ENCODE results near the gene GJD2.

GJD2 gene

DNA sequence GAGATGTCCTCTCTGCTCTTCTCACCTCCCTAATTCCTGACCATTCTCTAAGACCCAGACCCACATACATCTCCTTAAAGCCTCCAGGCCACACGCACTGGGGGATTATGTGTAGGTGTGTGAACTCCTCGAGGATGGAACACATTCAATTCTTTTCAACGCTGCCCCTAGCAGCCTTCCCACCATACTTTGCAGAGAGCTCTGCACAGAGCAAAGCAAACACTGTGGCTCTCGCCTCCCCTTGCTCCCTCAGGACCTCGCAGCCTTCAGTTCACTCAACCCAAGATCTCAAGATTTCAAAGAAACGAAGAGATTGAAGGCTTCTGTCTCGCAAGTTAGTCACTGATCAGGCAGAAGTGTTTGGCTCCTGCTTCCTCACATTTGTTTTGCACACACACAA is 34.5 kb upstream of the GJD2 start:
- TF ChIP-seq, protein P1, sequence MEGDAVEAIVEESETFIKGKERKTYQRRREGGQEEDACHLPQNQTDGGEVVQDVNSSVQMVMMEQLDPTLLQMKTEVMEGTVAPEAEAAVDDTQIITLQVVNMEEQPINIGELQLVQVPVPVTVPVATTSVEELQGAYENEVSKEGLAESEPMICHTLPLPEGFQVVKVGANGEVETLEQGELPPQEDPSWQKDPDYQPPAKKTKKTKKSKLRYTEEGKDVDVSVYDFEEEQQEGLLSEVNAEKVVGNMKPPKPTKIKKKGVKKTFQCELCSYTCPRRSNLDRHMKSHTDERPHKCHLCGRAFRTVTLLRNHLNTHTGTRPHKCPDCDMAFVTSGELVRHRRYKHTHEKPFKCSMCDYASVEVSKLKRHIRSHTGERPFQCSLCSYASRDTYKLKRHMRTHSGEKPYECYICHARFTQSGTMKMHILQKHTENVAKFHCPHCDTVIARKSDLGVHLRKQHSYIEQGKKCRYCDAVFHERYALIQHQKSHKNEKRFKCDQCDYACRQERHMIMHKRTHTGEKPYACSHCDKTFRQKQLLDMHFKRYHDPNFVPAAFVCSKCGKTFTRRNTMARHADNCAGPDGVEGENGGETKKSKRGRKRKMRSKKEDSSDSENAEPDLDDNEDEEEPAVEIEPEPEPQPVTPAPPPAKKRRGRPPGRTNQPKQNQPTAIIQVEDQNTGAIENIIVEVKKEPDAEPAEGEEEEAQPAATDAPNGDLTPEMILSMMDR (IDR thresholded peaks at IDR 0.05; ENCODE audit: control insufficient read depth, extremely low read depth, insufficient read depth): no peak
- DNase-seq (ENCODE audit: low read depth): no peak
- H3K4me3 ChIP-seq (ENCODE audit: low read depth, low read length): no peak overlapping the region

DNA sequence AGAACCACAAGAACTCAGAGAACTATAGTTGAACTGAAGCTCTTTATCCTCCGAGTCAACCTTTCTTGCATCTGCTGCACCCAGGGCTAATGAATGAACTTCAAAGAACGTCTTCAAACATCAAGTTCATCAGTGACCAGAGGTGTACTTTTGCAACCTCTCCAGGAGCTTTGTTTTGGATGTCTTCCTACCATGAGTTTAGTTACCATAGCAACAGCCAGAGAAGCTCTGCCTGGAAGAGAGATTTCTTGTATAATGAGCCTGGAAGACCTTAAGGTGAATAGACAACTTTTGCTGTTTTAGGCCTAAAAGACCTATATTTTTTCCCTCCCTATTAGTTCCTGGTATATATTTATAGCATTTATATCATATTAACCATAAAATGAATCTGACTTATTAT is 31.4 kb upstream of the GJD2 start:
- no peak for DNase-seq (ENCODE audit: low read depth)
- H3K4me3 ChIP-seq (ENCODE audit: low read depth, low read length): no peak overlapping the region
- TF ChIP-seq, protein P1 (IDR thresholded peaks at IDR 0.05; ENCODE audit: control insufficient read depth, extremely low read depth, insufficient read depth): no peak

DNA sequence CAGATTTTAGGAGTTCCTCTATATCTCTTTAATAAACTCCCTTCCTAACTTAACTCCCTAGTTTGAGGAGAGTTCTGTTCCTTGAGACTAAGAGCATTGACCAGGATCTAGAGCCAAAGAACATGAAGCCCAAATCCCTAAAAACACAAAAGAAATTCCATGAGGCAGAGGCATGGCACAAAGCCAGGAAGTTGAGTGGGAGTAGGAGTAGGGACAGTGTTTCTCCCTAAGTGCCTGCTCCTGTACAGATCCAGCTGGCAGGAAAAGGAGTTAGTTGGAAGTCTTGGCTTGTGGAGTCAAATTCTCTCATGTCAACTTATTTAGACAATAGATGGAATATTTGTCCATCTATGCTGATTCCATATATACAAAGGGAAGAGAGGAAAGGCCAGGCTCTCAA is 29.2 kb upstream of the GJD2 start:
- H3K4me3 ChIP-seq (ENCODE audit: low read depth, low read length): no peak overlapping the region
- no peak for DNase-seq (ENCODE audit: low read depth)
- TF ChIP-seq, protein P1 (IDR thresholded peaks at IDR 0.05; ENCODE audit: control insufficient read depth, extremely low read depth, insufficient read depth): no peak

DNA sequence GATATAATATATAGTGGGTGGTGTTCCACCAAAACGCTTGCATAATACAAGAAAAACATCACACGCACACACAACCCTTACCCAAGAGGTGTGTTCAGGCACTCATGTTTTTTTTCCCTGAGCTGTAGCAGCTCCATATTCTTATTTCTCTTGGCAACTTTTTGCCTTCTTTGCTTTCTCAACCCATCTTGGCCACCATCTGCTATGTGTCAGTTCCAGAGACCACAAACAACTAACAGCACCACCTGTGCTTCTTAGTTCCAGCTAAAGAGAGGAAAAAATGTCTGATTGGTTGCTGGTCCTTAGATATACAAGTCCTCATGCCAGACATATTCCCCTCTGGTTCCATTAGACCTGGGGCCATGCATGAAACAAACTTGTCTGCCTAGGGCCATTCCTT is 28.6 kb upstream of the GJD2 start:
- DNase-seq (ENCODE audit: low read depth): no peak
- TF ChIP-seq, protein P1 (IDR thresholded peaks at IDR 0.05; ENCODE audit: control insufficient read depth, extremely low read depth, insufficient read depth): no peak
- H3K4me3 ChIP-seq (ENCODE audit: low read depth, low read length): no peak overlapping the region

DNA sequence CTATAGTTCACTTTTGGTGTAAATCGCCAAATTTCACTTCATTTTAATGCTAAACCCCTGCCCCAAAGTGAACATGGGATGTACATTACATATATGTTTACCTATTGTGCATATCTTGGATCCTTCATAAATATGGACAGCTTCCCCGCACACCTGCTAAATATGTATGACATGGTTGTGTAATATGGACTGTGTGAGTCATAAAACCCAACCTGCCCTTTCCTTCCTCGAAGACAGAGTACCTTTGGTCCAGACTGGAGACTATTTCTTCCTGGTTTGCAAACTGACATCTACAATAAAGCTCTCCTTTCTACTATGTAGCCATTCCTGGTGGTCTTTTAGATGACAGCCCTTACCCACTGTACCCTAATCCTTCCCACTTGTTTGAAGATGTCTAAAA is 28.1 kb upstream of the GJD2 start:
- TF ChIP-seq, protein P1 (IDR thresholded peaks at IDR 0.05; ENCODE audit: control insufficient read depth, extremely low read depth, insufficient read depth): no peak
- no peak overlapping the region for H3K4me3 ChIP-seq (ENCODE audit: low read depth, low read length)
- DNase-seq (ENCODE audit: low read depth): no peak

DNA sequence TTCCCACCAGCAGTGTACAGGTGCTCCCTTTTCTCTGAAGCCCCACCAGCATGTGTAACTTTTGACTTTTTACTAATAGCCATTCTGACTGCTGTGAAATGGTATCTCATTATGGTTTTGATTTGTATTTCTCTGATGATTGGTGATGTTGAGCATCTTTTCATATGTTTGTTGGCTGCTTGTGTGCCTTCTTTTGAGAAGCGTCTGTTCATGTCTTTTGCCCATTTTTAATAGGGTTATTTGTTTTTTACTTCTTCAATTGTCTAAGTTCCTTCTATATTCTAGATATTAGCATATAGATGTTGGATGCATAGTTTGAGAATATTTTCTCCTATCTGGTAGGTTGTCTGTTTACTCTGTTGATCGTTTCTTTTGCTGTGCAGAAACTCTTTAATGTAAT is 25.9 kb upstream of the GJD2 start:
- TF ChIP-seq, protein P1 (IDR thresholded peaks at IDR 0.05; ENCODE audit: control insufficient read depth, extremely low read depth, insufficient read depth): no peak
- no peak overlapping the region for H3K4me3 ChIP-seq (ENCODE audit: low read depth, low read length)
- DNase-seq (ENCODE audit: low read depth): no peak

DNA sequence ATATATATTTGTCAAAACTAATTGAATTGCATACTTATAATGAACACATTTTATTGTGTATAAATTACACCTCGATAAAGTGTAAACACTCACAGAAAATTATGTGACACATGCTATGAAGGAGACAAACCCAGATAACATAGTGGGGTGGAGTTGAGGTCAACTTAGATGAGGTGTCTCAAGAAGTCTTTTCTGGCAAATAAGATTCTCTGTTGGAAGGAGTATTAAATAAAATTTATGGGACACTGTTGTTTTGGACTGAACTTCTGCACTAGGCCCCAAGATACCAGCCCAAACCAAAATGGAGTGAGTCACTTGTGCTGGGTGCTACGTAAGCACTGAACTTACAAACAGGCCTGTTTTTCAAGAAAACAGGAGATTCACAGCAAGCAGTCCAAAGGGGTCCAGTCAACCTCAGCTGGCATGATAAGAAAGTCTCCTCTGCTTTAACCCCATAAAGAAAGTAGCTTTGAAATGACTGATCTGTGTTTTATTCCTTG is 21.9 kb upstream of the GJD2 start:
- no peak for DNase-seq (ENCODE audit: low read depth)
- H3K4me3 ChIP-seq (ENCODE audit: low read depth, low read length): no peak overlapping the region
- TF ChIP-seq, protein P1 (IDR thresholded peaks at IDR 0.05; ENCODE audit: control insufficient read depth, extremely low read depth, insufficient read depth): no peak

Measured in LNCaP clone FGC (cell line).